ENCODE results near the gene BUB1B. TPM values are rescaled to one million over a fixed set of nuclear protein-coding genes. Genes with fewer than 3 reads are reported as not detected.

Gene BUB1B
- total RNA-seq, 1 donor = 2.7 TPM

GRCh38 chr15:40263024-40263754 is 102.3 kb downstream of the BUB1B start:
- Histone ChIP-seq H3K27me3 (ENCODE audit: insufficient read depth, low read length) (no peaks in the 10 kb centered on the region), H3K9me3 (ENCODE audit: low read depth, low read length) (no peaks in the 10 kb centered on the region), H3K4me3 (ENCODE audit: low read length) (no peak overlapping the region), H3K4me1 (ENCODE audit: insufficient read depth, low read length) (no peaks in the 10 kb centered on the region)

GRCh38 chr15:40264321-40265153 is 103.7 kb downstream of the BUB1B start:
- Histone ChIP-seq H3K4me3 (ENCODE audit: low read length) (no peak overlapping the region), H3K4me1 (ENCODE audit: insufficient read depth, low read length) (no peaks in the 10 kb centered on the region), H3K27me3 (ENCODE audit: insufficient read depth, low read length) (no peaks in the 10 kb centered on the region), H3K9me3 (ENCODE audit: low read depth, low read length) (no peaks in the 10 kb centered on the region)

GRCh38 chr15:40265355-40265754 is 104.5 kb downstream of the BUB1B start:
- H3K9me3 ChIP-seq (ENCODE audit: low read depth, low read length) = no peaks in the 10 kb centered on the region
- no peak overlapping the region for H3K4me3 ChIP-seq (ENCODE audit: low read length)
- H3K4me1 ChIP-seq (ENCODE audit: insufficient read depth, low read length) = no peaks in the 10 kb centered on the region
- no peaks in the 10 kb centered on the region for H3K27me3 ChIP-seq (ENCODE audit: insufficient read depth, low read length)

GRCh38 chr15:40265875-40266274 is 105.0 kb downstream of the BUB1B start:
- Histone ChIP-seq H3K4me3 (ENCODE audit: low read length) (no peak overlapping the region), H3K27me3 (ENCODE audit: insufficient read depth, low read length) (no peaks in the 10 kb centered on the region), H3K4me1 (ENCODE audit: insufficient read depth, low read length) (no peaks in the 10 kb centered on the region), H3K9me3 (ENCODE audit: low read depth, low read length) (no peaks in the 10 kb centered on the region)

GRCh38 chr15:40266828-40267304 is 106.0 kb downstream of the BUB1B start:
- no peaks in the 10 kb centered on the region for H3K27me3 ChIP-seq (ENCODE audit: insufficient read depth, low read length)
- H3K9me3 ChIP-seq (ENCODE audit: low read depth, low read length) = no peaks in the 10 kb centered on the region
- no peaks in the 10 kb centered on the region for H3K4me1 ChIP-seq (ENCODE audit: insufficient read depth, low read length)
- no peak overlapping the region for H3K4me3 ChIP-seq (ENCODE audit: low read length)

- Histone ChIP-seq H3K9me3 (ENCODE audit: low read depth, low read length) (no peaks in the 10 kb centered on the region), H3K27me3 (ENCODE audit: insufficient read depth, low read length) (no peaks in the 10 kb centered on the region), H3K4me1 (ENCODE audit: insufficient read depth, low read length) (no peaks in the 10 kb centered on the region), H3K4me3 (ENCODE audit: low read length) (no peak overlapping the region)
Observed at GRCh38 chr15:40267670-40268069, 106.8 kb downstream of the BUB1B start.

- no peaks in the 10 kb centered on the region for H3K9me3 ChIP-seq (ENCODE audit: low read depth, low read length)
- H3K4me1 ChIP-seq (ENCODE audit: insufficient read depth, low read length) = no peaks in the 10 kb centered on the region
- no peak overlapping the region for H3K4me3 ChIP-seq (ENCODE audit: low read length)
- no peaks in the 10 kb centered on the region for H3K27me3 ChIP-seq (ENCODE audit: insufficient read depth, low read length)
Observed at GRCh38 chr15:40269604-40270003, 108.7 kb downstream of the BUB1B start.

GRCh38 chr15:40270246-40270995 is 109.6 kb downstream of the BUB1B start:
- H3K4me1 ChIP-seq (ENCODE audit: insufficient read depth, low read length) = peaks cover 6% of the 10 kb centered on the region
- no peaks in the 10 kb centered on the region for H3K27me3 ChIP-seq (ENCODE audit: insufficient read depth, low read length)
- no peaks in the 10 kb centered on the region for H3K9me3 ChIP-seq (ENCODE audit: low read depth, low read length)
- no peak overlapping the region for H3K4me3 ChIP-seq (ENCODE audit: low read length)

Other genes with a start within 250 kb of the BUB1B start
- 0.21 TPM for gene GPR176, start 240.8 kb upstream of the BUB1B start, total RNA-seq
- gene EIF2AK4, start 227.0 kb upstream of the BUB1B start, total RNA-seq = 14.6 TPM
- 97.1 TPM for gene SRP14, start 121.9 kb upstream of the BUB1B start, total RNA-seq
- 31.6 TPM for gene BMF, start 52.2 kb upstream of the BUB1B start, total RNA-seq
- 0.42 TPM for gene PAK6, start 78.0 kb downstream of the BUB1B start, total RNA-seq
- not detected for gene ANKRD63, start 122.0 kb downstream of the BUB1B start, total RNA-seq
- gene PLCB2, start 146.9 kb downstream of the BUB1B start, total RNA-seq = 61.7 TPM
- 28.1 TPM for gene INAFM2, start 162.6 kb downstream of the BUB1B start, total RNA-seq
- 0.63 TPM for gene CCDC9B, start 179.9 kb downstream of the BUB1B start, total RNA-seq
- gene PHGR1, start 190.0 kb downstream of the BUB1B start, total RNA-seq = not detected
- gene DISP2, start 197.2 kb downstream of the BUB1B start, total RNA-seq = under 0.01 TPM
- 7.1 TPM for gene KNSTRN, start 221.7 kb downstream of the BUB1B start, total RNA-seq
- 12.7 TPM for gene IVD, start 244.7 kb downstream of the BUB1B start, total RNA-seq